GM21515 (cell line): ENCODE measurements around the gene ATP6V0B.
A peak's percentile ranks its signal among the peaks of the same experiment; 100 is the strongest.

Source experiments
- ATAC-seq: cut with Tn5 transposase; IDR thresholded peaks from one replicate; pipeline ENCODE4 v1.9.1; 2021; ENCODE audit not compliant: unreplicated experiment

Gene ATP6V0B

GRCh38 chr1:43982808-43983207 lies 8.0 kb downstream of the ATP6V0B start:
- no peak for ATAC-seq

- ATAC-seq = no peak
Observed at GRCh38 chr1:43983253-43983899, 8.6 kb downstream of the ATP6V0B start.

GRCh38 chr1:43984855-43985254 lies 10.1 kb downstream of the ATP6V0B start:
- ATAC-seq = no peak

- ATAC-seq = no peak
Observed at GRCh38 chr1:43985984-43986595, 11.3 kb downstream of the ATP6V0B start.

- ATAC-seq = no peak
Observed at GRCh38 chr1:43986712-43987111, 12.0 kb downstream of the ATP6V0B start.

GRCh38 chr1:43987159-43987902 lies 12.6 kb downstream of the ATP6V0B start:
- no peak for ATAC-seq

- no peak for ATAC-seq
Observed at GRCh38 chr1:43990271-43991199, 15.8 kb downstream of the ATP6V0B start.

- no peak for ATAC-seq
Observed at GRCh38 chr1:43991200-43991475, 16.4 kb downstream of the ATP6V0B start.

GRCh38 chr1:43991476-43992231 lies 16.9 kb downstream of the ATP6V0B start, which contains the start of gene CCDC24:
CCDC24 (plus strand) TSS chr1:43991599; CDS start chr1:43991879, 280 bp downstream.
- peak; percentile 59 for ATAC-seq

GRCh38 chr1:43992232-43992995 lies 17.7 kb downstream of the ATP6V0B start:
- ATAC-seq = no peak

GRCh38 chr1:43993206-43993914 lies 18.6 kb downstream of the ATP6V0B start:
- ATAC-seq = no peak

GRCh38 chr1:43994071-43994470 lies 19.3 kb downstream of the ATP6V0B start:
- no peak for ATAC-seq

- no peak for ATAC-seq
Observed at GRCh38 chr1:43994794-43995790, 20.3 kb downstream of the ATP6V0B start.

- ATAC-seq = no peak
Observed at GRCh38 chr1:43995984-43996732, 21.4 kb downstream of the ATP6V0B start.

GRCh38 chr1:43996733-43997115 lies 22.0 kb downstream of the ATP6V0B start:
- ATAC-seq = no peak

- ATAC-seq = no peak
Observed at GRCh38 chr1:43997295-43997999, 22.7 kb downstream of the ATP6V0B start.

- no peak for ATAC-seq
Observed at GRCh38 chr1:43998000-43998378, 23.2 kb downstream of the ATP6V0B start.
